Mesenchymal stem cell (in vitro differentiated cells and primary cell): Measurements from ENCODE around the gene MAFB.

ENCODE experiments used
- DNase-seq: peaks from one replicate; pipeline ENCODE4 v3.0.0-alpha.2; 2013
- H2AFZ ChIP-seq: one replicate; pipeline ENCODE4 v1.6.1; 2013; ENCODE audit warnings: low read depth, mild to moderate bottlenecking, control low read depth, inconsistent platforms, low read length, moderate library complexity
- H2AK5ac ChIP-seq: 2 replicates; pipeline ENCODE4 v1.6.1; 2013; ENCODE audit warnings: low read length, moderate library complexity, mild to moderate bottlenecking, inconsistent platforms; ENCODE audit not compliant: severe bottlenecking
- H2BK120ac ChIP-seq: one replicate; pipeline ENCODE4 v1.6.1; 2013; ENCODE audit warnings: low read depth, mild to moderate bottlenecking, inconsistent platforms, low read length, moderate library complexity
- H2BK12ac ChIP-seq, 2 experiments: one replicate each; pipeline ENCODE4 v1.6.1; 2013; ENCODE audit warnings: inconsistent platforms in 2 of 2, low read length in 2 of 2, mild to moderate bottlenecking in 2 of 2, moderate library complexity in 2 of 2, control low read depth in 1 of 2
- H2BK15ac ChIP-seq: one replicate; pipeline ENCODE4 v1.6.1; 2013; ENCODE audit warnings: mild to moderate bottlenecking, low read depth, inconsistent platforms; ENCODE audit not compliant: poor library complexity, severe bottlenecking
- H2BK5ac ChIP-seq: 2 replicates; pipeline ENCODE4 v1.6.1; 2013; ENCODE audit warnings: low read depth, mild to moderate bottlenecking, low read length, control low read depth, inconsistent platforms; ENCODE audit not compliant: poor library complexity, severe bottlenecking
- H3K14ac ChIP-seq, 2 experiments: one replicate each; pipeline ENCODE4 v1.6.1; 2013; ENCODE audit warnings: inconsistent platforms in 2 of 2, low read length in 2 of 2, control low read depth in 1 of 2, mild to moderate bottlenecking in 1 of 2, moderate library complexity in 1 of 2
- H3K18ac ChIP-seq, 2 experiments: one replicate each; pipeline ENCODE4 v1.6.1; 2013; ENCODE audit warnings: inconsistent platforms in 2 of 2, low read length in 2 of 2, control low read depth in 1 of 2, low read depth in 1 of 2, mild to moderate bottlenecking in 1 of 2
- H3K23ac ChIP-seq, 2 experiments: one replicate each; pipeline ENCODE4 v1.6.1; 2013; ENCODE audit warnings: inconsistent platforms in 2 of 2, low read length in 2 of 2, mild to moderate bottlenecking in 2 of 2, moderate library complexity in 2 of 2, control low read depth in 1 of 2
- H3K27ac ChIP-seq: 2 replicates; pipeline ENCODE4 v1.5.1; 2013; ENCODE audit warnings: mild to moderate bottlenecking, moderate library complexity, low read length, control low read depth, inconsistent platforms; ENCODE audit not compliant: poor library complexity, severe bottlenecking
- H3K27me3 ChIP-seq, 2 experiments: 2 replicates each; pipeline versions ENCODE4 v1.6.1 to v1.7.0; 2013; ENCODE audit warnings: low read length in 2 of 2, mild to moderate bottlenecking in 2 of 2, moderate library complexity in 2 of 2, control low read depth in 1 of 2, inconsistent platforms in 1 of 2; ENCODE audit not compliant: control insufficient read depth in 1 of 2, insufficient read depth in 1 of 2
- H3K36me3 ChIP-seq, 2 experiments: 2 replicates each; pipeline versions ENCODE4 v1.6.1 to v1.7.0; 2013; ENCODE audit warnings: low read length in 2 of 2, control low read depth in 1 of 2, inconsistent platforms in 1 of 2, low read depth in 1 of 2, mild to moderate bottlenecking in 1 of 2; ENCODE audit not compliant: insufficient read depth in 2 of 2, control insufficient read depth in 1 of 2
- H3K4ac ChIP-seq, 2 experiments: one replicate each; pipeline ENCODE4 v1.6.1; 2013; ENCODE audit warnings: inconsistent platforms in 2 of 2, low read length in 2 of 2, mild to moderate bottlenecking in 2 of 2, moderate library complexity in 2 of 2, control low read depth in 1 of 2, low read depth in 1 of 2
- H3K4me1 ChIP-seq: 2 replicates; pipeline ENCODE4 v1.6.1; 2013; ENCODE audit warnings: low read depth, low read length, control low read depth; ENCODE audit not compliant: control insufficient read depth, insufficient read depth
- H3K4me2 ChIP-seq: 2 replicates; pipeline ENCODE4 v1.6.1; 2013; ENCODE audit warnings: low read length, mild to moderate bottlenecking, inconsistent platforms; ENCODE audit not compliant: poor library complexity, severe bottlenecking
- H3K4me3 ChIP-seq, 2 experiments: 2 replicates each; pipeline versions ENCODE4 v1.5.1 to v1.7.0; 2013; ENCODE audit warnings: low read length in 2 of 2, mild to moderate bottlenecking in 2 of 2, control low read depth in 1 of 2, low read depth in 1 of 2; ENCODE audit not compliant: insufficient read depth in 1 of 2
- H3K79me1 ChIP-seq: replicated peaks from 2 replicates; pipeline ENCODE4 v1.6.1; 2013; ENCODE audit warnings: mild to moderate bottlenecking, control low read depth, low read length, inconsistent platforms; ENCODE audit not compliant: poor library complexity, severe bottlenecking
- H3K9ac ChIP-seq: 2 replicates; pipeline ENCODE4 v1.7.0; 2013; ENCODE audit warnings: mild to moderate bottlenecking, low read length, moderate library complexity
- H3K9me3 ChIP-seq: 2 replicates; pipeline ENCODE4 v1.7.0; 2013; ENCODE audit warnings: mild to moderate bottlenecking, low read length; ENCODE audit not compliant: control insufficient read depth
- H4K8ac ChIP-seq: one replicate; pipeline ENCODE4 v1.6.1; 2013; ENCODE audit warnings: inconsistent platforms, mild to moderate bottlenecking, low read length, moderate library complexity
- H4K91ac ChIP-seq: one replicate; pipeline ENCODE4 v1.6.1; 2013; ENCODE audit warnings: mild to moderate bottlenecking, low read length, inconsistent platforms
- WGBS: methylation state at CpG from one replicate; pipeline ENCODE4 v1.1.7; 2013; ENCODE audit warnings: mixed read lengths; 5-methylcytosine and 5-hydroxymethylcytosine counted together

Gene MAFB

DNA sequence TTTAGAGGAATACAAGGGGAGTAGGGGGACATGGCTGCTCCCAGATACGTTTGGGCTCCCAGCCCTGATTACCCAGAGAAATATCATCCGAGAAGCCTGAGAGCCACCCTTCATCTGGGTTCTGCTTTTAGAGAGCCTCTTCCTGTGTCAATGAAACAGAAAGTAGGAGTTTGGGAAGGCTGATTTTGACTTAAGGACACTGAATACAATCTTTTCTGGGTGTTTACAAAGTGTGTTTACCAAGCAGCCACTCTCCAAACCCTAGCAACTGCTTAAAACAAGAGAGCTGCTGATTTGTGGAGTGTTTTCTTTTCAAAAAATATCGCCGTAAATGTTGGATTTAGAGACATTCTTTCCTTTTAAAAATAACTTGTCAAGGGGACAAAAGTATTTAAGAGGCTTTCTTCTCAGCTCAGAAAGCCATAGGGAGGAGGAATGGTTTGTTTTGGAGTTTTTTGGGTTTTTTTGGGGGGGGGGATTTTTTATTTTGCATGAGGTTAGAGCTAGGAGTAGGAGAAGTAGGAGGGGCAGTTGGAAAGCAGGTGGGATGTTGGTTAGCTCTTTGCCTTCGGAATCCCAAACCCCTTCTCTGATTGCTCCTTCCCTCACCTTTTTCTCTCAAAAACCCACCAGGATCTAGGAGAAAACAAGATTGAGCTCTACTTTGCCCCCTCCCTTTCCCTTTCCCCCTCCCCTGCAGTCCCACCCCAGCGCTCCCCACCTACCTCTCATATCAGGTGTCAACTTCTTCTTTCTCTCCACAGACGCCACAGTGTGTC lies 12.4 kb downstream of the MAFB start:
- no peak overlapping the region for H3K14ac ChIP-seq
- WGBS: 56% methylated on average over 5 of the region's 7 CpGs
- H3K4me1 ChIP-seq: no peaks in the 10 kb centered on the region
- H3K4me2 ChIP-seq: no peak overlapping the region
- H4K91ac ChIP-seq: no peak overlapping the region
- no peak overlapping the region for H2AK5ac ChIP-seq
- H3K27me3 ChIP-seq: peaks cover 24 to 32% of the 10 kb centered on the region in 2 experiments
- H3K4me3 ChIP-seq: no peak overlapping the region
- H2AFZ ChIP-seq: no peak overlapping the region
- no peak overlapping the region for H2BK120ac ChIP-seq
- H3K4ac ChIP-seq: no peak overlapping the region
- no peak overlapping the region for H2BK15ac ChIP-seq
- DNase-seq: no peak
- H3K9ac ChIP-seq: peak overlapping the region; percentile 44
- H2BK12ac ChIP-seq: no peak overlapping the region
- no peaks in the 10 kb centered on the region for H3K9me3 ChIP-seq
- no peak overlapping the region for H4K8ac ChIP-seq
- no peaks in the 10 kb centered on the region for H3K36me3 ChIP-seq
- H3K18ac ChIP-seq: no peak overlapping the region
- no peak overlapping the region for H3K23ac ChIP-seq
- no peak overlapping the region for H2BK5ac ChIP-seq
- no peaks in the 10 kb centered on the region for H3K79me1 ChIP-seq
- no peak overlapping the region for H3K27ac ChIP-seq

DNA sequence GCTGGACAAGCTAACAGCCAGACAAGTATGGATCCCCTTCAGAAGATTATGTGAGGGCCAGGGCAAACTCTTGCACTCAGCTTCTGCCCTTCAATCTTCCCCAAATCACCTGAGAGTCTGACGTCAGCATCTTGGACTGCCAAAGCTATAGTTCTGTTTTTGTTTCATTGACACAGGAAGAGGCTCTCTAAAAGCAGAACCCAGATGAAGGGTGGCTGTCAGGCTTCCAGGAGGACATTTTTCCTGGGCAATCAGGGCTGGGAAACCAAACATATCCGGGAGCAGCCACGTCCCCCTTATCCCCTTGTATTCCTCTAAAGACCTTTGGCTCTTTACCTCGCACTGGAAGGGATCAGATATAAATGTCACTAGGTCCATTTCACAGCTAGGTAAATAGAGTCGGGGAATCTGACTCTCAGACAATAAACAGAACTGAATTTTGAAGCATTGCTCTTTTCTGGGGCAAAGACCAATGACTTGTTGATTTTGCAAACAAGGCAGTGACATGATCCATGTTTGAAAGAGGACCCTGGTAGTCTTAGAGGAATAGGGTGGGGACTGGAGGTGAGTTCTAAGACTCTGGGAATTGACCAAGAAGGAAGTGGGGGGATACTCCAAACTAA lies 13.3 kb downstream of the MAFB start:
- H3K23ac ChIP-seq: no peak overlapping the region
- no peaks in the 10 kb centered on the region for H3K36me3 ChIP-seq
- no peak overlapping the region for H3K14ac ChIP-seq
- H3K4me2 ChIP-seq: no peak overlapping the region
- no peak overlapping the region for H4K91ac ChIP-seq
- H2AFZ ChIP-seq: no peak overlapping the region
- no peak overlapping the region for H2BK120ac ChIP-seq
- no peak overlapping the region for H3K4me3 ChIP-seq
- no peak overlapping the region for H2BK12ac ChIP-seq
- no peak overlapping the region for H2AK5ac ChIP-seq
- H4K8ac ChIP-seq: no peak overlapping the region
- no peaks in the 10 kb centered on the region for H3K4me1 ChIP-seq
- H3K9me3 ChIP-seq: no peaks in the 10 kb centered on the region
- H3K79me1 ChIP-seq: no peaks in the 10 kb centered on the region
- no peak overlapping the region for H2BK15ac ChIP-seq
- 64% methylated on average over 4 of the region's 5 CpGs for WGBS
- H3K4ac ChIP-seq: no peak overlapping the region
- H3K27me3 ChIP-seq: peaks cover 20 to 24% of the 10 kb centered on the region in 2 experiments
- H3K9ac ChIP-seq: no peak overlapping the region
- no peak overlapping the region for H3K18ac ChIP-seq
- no peak overlapping the region for H3K27ac ChIP-seq
- no peak for DNase-seq
- no peak overlapping the region for H2BK5ac ChIP-seq

- no peak overlapping the region for H4K8ac ChIP-seq
- no peak overlapping the region for H3K14ac ChIP-seq
- no peak overlapping the region for H2AFZ ChIP-seq
- no peaks in the 10 kb centered on the region for H3K36me3 ChIP-seq
- H3K9me3 ChIP-seq: no peaks in the 10 kb centered on the region
- H2BK12ac ChIP-seq: no peak overlapping the region
- no peak overlapping the region for H2AK5ac ChIP-seq
- no peak overlapping the region for H2BK120ac ChIP-seq
- no peak overlapping the region for H2BK5ac ChIP-seq
- no peak overlapping the region for H3K4me3 ChIP-seq
- no peak overlapping the region for H3K23ac ChIP-seq
- H3K9ac ChIP-seq: no peak overlapping the region
- H3K18ac ChIP-seq: no peak overlapping the region
- no peak overlapping the region for H3K4me2 ChIP-seq
- no peak overlapping the region for H4K91ac ChIP-seq
- H3K79me1 ChIP-seq: no peaks in the 10 kb centered on the region
- H3K27me3 ChIP-seq: peaks cover 16 to 20% of the 10 kb centered on the region in 2 experiments
- DNase-seq: no peak
- no peak overlapping the region for H3K27ac ChIP-seq
- H2BK15ac ChIP-seq: no peak overlapping the region
- no peaks in the 10 kb centered on the region for H3K4me1 ChIP-seq
- no peak overlapping the region for H3K4ac ChIP-seq
These were observed 15.6 kb downstream of the MAFB start for GRCh38 chr20:40673442-40673841.

DNA sequence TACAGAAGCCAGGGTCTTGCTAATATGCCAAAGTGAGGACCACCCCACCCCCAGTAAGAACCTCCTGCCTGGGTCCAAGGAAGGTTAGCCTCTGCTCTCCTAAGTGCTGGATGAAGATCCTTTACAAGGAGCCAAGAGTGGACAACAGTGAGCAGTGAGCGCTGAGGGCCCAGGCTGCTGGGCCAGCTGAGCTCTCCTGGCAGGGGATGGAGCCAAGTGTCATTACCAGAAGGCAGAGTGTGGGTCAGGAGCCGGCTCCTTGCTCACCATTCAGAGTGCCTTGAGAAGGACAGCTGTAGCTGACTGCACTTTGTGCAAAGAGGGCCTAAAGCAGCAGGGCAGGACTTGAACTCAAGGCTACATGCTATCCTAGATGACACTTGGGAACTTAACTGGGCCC lies 16.9 kb downstream of the MAFB start:
- H4K91ac ChIP-seq: no peak overlapping the region
- no peaks in the 10 kb centered on the region for H3K36me3 ChIP-seq
- no peak overlapping the region for H2BK12ac ChIP-seq
- WGBS: 82% methylated on average over 2 of the region's 2 CpGs
- no peak for DNase-seq
- H3K23ac ChIP-seq: no peak overlapping the region
- H3K4ac ChIP-seq: no peak overlapping the region
- H2AFZ ChIP-seq: no peak overlapping the region
- H3K9me3 ChIP-seq: no peaks in the 10 kb centered on the region
- H3K4me3 ChIP-seq: no peak overlapping the region
- H2BK120ac ChIP-seq: no peak overlapping the region
- no peaks in the 10 kb centered on the region for H3K79me1 ChIP-seq
- H2BK15ac ChIP-seq: no peak overlapping the region
- peaks cover 11 to 17% of the 10 kb centered on the region in 2 experiments for H3K27me3 ChIP-seq
- no peak overlapping the region for H2AK5ac ChIP-seq
- no peak overlapping the region for H3K9ac ChIP-seq
- no peak overlapping the region for H4K8ac ChIP-seq
- H3K18ac ChIP-seq: no peak overlapping the region
- no peak overlapping the region for H2BK5ac ChIP-seq
- H3K4me1 ChIP-seq: no peaks in the 10 kb centered on the region
- no peak overlapping the region for H3K4me2 ChIP-seq
- no peak overlapping the region for H3K27ac ChIP-seq
- H3K14ac ChIP-seq: no peak overlapping the region
